Lung (tissue), 12 donors: Measurements from ENCODE around the gene XIRP2. TPM values are rescaled to one million over a fixed set of nuclear protein-coding genes. Genes with fewer than 3 reads are reported as not detected.
A peak's percentile ranks its signal among the peaks of the same experiment; 100 is the strongest.

ENCODE experiments used
- ATAC-seq: fragments of 200-7000 bp; cut with Tn5 transposase; one replicate; pipeline ENCODE4 v1.9.1; 2020; ENCODE audit warnings: moderate number of reproducible peaks; ENCODE audit not compliant: insufficient read depth, low FRiP score
- DNase-seq, 3 donors: peaks; one replicate each; pipeline ENCODE4 v3.0.0-alpha.2; 2013 to 2017
- H3K27ac ChIP-seq, 2 donors: one replicate each; pipeline ENCODE4 v1.5.1; 2013; ENCODE audit warnings: mild to moderate bottlenecking in 2 of 2, moderate library complexity in 2 of 2, control low read depth in 1 of 2, inconsistent platforms in 1 of 2, low read depth in 1 of 2, low read length in 1 of 2
- H3K27me3 ChIP-seq, 3 donors: one replicate each; pipeline ENCODE4 v1.5.1; 2013; ENCODE audit warnings: low read length in 2 of 3; ENCODE audit not compliant: control insufficient read depth in 3 of 3, insufficient read depth in 3 of 3
- H3K36me3 ChIP-seq, 4 donors: one replicate each; pipeline ENCODE4 v1.5.1; 2013; ENCODE audit warnings: low read length in 4 of 4, mild to moderate bottlenecking in 1 of 4, moderate library complexity in 1 of 4; ENCODE audit not compliant: control insufficient read depth in 4 of 4, insufficient read depth in 4 of 4
- H3K4me1 ChIP-seq, 5 donors: one replicate each; pipeline ENCODE4 v1.5.1; 2013; ENCODE audit warnings: low read length in 5 of 5, mild to moderate bottlenecking in 2 of 5, moderate library complexity in 1 of 5; ENCODE audit not compliant: control insufficient read depth in 5 of 5, insufficient read depth in 5 of 5
- H3K4me3 ChIP-seq: one replicate; pipeline ENCODE4 v1.5.1; 2013; ENCODE audit warnings: mild to moderate bottlenecking, control low read depth, moderate library complexity
- H3K9ac ChIP-seq, 2 donors: one replicate each; pipeline ENCODE4 v1.5.1; 2013; ENCODE audit warnings: low read length in 2 of 2, control low read depth in 1 of 2; ENCODE audit not compliant: insufficient read depth in 1 of 2
- H3K9me3 ChIP-seq, 4 donors: one replicate each; pipeline ENCODE4 v1.5.1; 2013; ENCODE audit warnings: low read length in 3 of 4, mild to moderate bottlenecking in 1 of 4, moderate library complexity in 1 of 4; ENCODE audit not compliant: control insufficient read depth in 4 of 4, insufficient read depth in 3 of 4
- WGBS, 2 donors: extraction: QIAGEN DNeasy Blood & Tissue Kit; methylation state at CpG; one replicate each; pipeline ENCODE4 v1.1.7; 2013; 5-methylcytosine and 5-hydroxymethylcytosine counted together
- polyA plus RNA-seq, 2 donors: library from polyadenylated mRNA; stranded (reverse); fragments of 200-250 nt; gene quantifications; one replicate each; pipeline ENCODE4 v1.2.1, GENCODE V29; 2013
- total RNA-seq, 2 donors: library from RNA; depleted of rRNA in 1 of 2; stranded (reverse); fragments of >200 nt in 1 of 2; gene quantifications; one replicate each; pipeline ENCODE4 v1.2.1, GENCODE V29; 2014 to 2021
- TF ChIP-seq, protein P1 (sequence below): IDR thresholded peaks from 2 replicates; pipeline ENCODE4 v1.5.1; 2012; ENCODE audit warnings: mild to moderate bottlenecking; ENCODE audit errors: control extremely low read depth, extremely low read depth
- donor health status: control.
- donor health status: control.
- donor health status: Bipolar disorder and iron deficiency.
- donor health status: healthy.
- donor health status: DM: yes; HTN: yes; CAD: no.

The XIRP2 gene
- total and polyA plus RNA-seq, 4 donors = 0.11 to 0.46 (median 0.14) TPM; not detected in 1

DNA sequence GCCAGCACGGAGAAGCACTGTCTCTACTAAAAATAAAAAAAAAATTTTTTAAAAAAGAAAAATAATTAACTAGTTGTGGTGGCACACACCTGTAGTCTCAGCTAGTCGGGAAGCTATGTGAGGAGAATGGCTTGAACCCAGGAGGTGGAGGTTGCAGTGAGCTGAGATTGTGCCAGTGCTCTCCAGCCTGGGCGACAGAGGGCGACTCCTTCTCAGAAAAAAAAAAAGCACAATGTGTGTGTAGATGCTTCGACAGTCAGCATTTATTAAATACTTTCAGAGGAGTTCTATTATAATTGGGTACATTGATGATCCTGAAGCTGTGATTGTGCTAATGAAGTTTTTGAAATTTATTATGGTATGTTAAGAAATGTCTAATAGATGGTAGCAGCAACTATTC, 46.5 kb downstream of the XIRP2 start:
- TF ChIP-seq, protein P1, sequence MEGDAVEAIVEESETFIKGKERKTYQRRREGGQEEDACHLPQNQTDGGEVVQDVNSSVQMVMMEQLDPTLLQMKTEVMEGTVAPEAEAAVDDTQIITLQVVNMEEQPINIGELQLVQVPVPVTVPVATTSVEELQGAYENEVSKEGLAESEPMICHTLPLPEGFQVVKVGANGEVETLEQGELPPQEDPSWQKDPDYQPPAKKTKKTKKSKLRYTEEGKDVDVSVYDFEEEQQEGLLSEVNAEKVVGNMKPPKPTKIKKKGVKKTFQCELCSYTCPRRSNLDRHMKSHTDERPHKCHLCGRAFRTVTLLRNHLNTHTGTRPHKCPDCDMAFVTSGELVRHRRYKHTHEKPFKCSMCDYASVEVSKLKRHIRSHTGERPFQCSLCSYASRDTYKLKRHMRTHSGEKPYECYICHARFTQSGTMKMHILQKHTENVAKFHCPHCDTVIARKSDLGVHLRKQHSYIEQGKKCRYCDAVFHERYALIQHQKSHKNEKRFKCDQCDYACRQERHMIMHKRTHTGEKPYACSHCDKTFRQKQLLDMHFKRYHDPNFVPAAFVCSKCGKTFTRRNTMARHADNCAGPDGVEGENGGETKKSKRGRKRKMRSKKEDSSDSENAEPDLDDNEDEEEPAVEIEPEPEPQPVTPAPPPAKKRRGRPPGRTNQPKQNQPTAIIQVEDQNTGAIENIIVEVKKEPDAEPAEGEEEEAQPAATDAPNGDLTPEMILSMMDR = no peak
- no peaks in the 10 kb centered on the region for H3K36me3 ChIP-seq
- H3K9me3 ChIP-seq = no peaks in the 10 kb centered on the region
- no peak for ATAC-seq
- H3K27ac ChIP-seq = no peak overlapping the region
- H3K4me3 ChIP-seq = no peak overlapping the region
- H3K4me1 ChIP-seq = no peaks in the 10 kb centered on the region
- WGBS, 2 donors = 89 to 96% methylated on average over 5 of the region's 5 CpGs
- no peak overlapping the region for H3K9ac ChIP-seq
- DNase-seq = no peak
- H3K27me3 ChIP-seq = no peaks in the 10 kb centered on the region

DNA sequence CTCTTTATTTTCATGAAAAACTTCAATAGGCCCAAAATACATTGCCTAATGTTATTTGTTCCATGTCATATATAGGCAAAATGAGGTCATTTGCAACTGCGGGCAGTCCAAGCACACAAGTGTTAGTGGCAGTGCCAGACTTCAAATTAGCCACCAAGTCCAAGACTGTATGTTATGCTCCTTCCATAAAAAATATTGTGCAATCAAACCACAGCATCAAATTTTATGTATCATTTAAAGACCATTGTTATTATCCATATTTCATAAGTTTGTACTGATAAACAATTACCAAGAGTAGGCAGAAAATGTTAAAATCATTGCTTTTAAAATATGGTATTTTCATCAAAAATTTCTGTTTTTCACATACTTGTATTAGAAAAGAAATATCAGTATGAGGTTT, 54.1 kb downstream of the XIRP2 start:
- Histone ChIP-seq H3K36me3 (no peaks in the 10 kb centered on the region), H3K27me3 (no peaks in the 10 kb centered on the region), H3K4me3 (no peak overlapping the region), H3K9ac (no peak overlapping the region), H3K9me3 (peaks cover 0 to 4% (median 0%) of the 10 kb centered on the region in 4 donors), H3K27ac (no peak overlapping the region), H3K4me1 (no peaks in the 10 kb centered on the region)
- 91 to 98% methylated on average over 1 of the region's 1 CpG for WGBS, 2 donors
- TF ChIP-seq, protein P1 = no peak
- no peak for ATAC-seq
- no peak for DNase-seq

DNA sequence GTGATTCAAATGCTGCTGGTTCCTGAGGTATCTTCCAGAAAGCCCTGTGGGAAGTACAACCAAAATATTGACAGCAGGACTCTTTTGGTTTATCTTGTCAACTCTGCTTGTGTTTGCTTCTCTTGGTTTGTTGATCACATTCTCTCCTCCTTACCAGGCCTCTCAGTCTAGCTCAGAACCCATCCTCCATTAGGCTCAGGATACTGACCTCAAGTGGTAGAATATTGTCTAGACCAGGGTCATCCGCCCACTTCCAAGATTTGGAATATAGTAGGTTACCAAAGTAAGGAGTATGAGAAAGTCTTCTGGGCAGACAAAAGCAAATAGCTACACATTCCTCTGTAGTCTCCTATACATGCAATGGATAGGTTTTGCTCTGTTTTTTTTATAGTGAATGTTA, 56.6 kb downstream of the XIRP2 start:
- H3K36me3 ChIP-seq = no peaks in the 10 kb centered on the region
- ATAC-seq (no peak), DNase-seq (no peak)
- TF ChIP-seq, protein P1 = no peak
- no peaks in the 10 kb centered on the region for H3K4me1 ChIP-seq
- H3K27ac ChIP-seq = no peak overlapping the region
- peaks cover 0 to 4% (median 0%) of the 10 kb centered on the region in 4 donors for H3K9me3 ChIP-seq
- H3K9ac ChIP-seq = no peak overlapping the region
- no peak overlapping the region for H3K4me3 ChIP-seq
- 78 to 98% methylated on average over 1 of the region's 1 CpG for WGBS, 2 donors
- H3K27me3 ChIP-seq = no peaks in the 10 kb centered on the region

DNA sequence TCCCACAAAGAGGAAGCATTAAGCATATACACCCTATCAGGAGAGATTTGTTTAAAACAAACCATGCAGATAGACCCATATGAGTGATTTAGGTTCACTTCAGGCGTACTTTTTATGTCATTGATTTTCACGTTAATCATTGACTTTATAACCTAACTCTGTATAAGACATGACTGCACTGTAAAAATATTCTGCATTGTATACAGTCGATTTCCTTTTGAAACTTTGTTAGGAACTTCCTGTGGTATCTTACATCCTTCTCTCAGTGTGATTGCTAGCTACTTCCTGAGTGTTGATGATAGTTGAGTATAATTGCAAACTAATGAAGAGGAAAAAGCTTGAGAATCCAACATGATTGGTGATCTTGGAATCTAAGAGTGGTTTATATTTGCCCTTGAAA, 69.4 kb downstream of the XIRP2 start:
- H3K9ac ChIP-seq = no peak overlapping the region
- H3K27me3 ChIP-seq = no peaks in the 10 kb centered on the region
- H3K4me3 ChIP-seq = no peak overlapping the region
- TF ChIP-seq, protein P1 = no peak
- H3K9me3 ChIP-seq = no peaks in the 10 kb centered on the region
- DNase-seq (peak in 2 of 3 donors; percentile 2 to 12), ATAC-seq (no peak)
- peaks cover 0 to 6% (median 0%) of the 10 kb centered on the region in 5 donors for H3K4me1 ChIP-seq
- H3K27ac ChIP-seq = no peak overlapping the region
- WGBS, 2 donors = 24 to 26% methylated on average over 3 of the region's 3 CpGs
- H3K36me3 ChIP-seq = no peaks in the 10 kb centered on the region
